HG03139 (cell line): Measurements from ENCODE around the gene LRMDA.

Source experiments
- ATAC-seq: cut with Tn5 transposase; IDR thresholded peaks from one replicate; pipeline ENCODE4 v1.9.1; 2021; ENCODE audit not compliant: unreplicated experiment

LRMDA gene

GRCh38 chr10:75852851-75853484 is 421.5 kb downstream of the LRMDA start:
- ATAC-seq = no peak

- ATAC-seq = no peak
Observed at GRCh38 chr10:75857269-75857846, 425.9 kb downstream of the LRMDA start.

- ATAC-seq = no peak
Observed at GRCh38 chr10:75857896-75858295, 426.5 kb downstream of the LRMDA start.

DNA sequence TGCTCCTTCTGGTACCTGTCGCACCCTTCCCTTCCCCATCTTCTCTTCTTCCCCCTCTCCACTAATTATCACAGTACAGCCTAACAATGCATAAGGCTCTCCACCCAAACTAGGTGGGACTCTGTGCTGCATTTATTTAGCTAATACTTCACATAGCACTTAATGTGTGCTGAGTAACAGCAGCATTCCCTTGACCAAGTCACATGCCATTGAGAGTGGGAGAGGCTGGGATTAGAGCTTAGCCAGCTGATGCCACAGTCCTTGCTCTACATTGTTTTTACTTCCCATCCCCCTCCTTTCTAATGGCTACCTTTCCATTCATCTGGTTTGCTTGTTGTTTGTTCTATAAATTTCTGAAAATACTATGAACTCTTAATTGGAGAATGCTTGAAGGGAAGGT is 426.9 kb downstream of the LRMDA start:
- ATAC-seq = no peak

DNA sequence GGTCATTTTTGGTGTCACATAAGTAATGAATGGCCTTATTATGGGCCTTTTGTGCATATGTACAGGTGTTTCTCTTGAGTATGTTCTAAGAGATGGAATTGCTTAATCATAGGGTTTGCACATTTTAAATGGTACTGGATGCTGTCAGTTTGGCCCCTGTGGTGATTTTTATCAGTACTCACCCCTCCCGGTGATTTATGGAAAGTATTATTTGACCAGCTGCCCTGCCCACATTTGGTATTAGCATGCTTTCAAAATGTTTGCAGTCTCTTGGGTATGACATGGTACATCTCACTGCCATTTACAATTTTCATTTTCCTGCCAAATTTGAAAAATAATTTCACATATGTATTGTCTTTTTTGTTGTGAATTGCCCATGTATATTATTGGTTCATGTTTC is 427.7 kb downstream of the LRMDA start:
- no peak for ATAC-seq

DNA sequence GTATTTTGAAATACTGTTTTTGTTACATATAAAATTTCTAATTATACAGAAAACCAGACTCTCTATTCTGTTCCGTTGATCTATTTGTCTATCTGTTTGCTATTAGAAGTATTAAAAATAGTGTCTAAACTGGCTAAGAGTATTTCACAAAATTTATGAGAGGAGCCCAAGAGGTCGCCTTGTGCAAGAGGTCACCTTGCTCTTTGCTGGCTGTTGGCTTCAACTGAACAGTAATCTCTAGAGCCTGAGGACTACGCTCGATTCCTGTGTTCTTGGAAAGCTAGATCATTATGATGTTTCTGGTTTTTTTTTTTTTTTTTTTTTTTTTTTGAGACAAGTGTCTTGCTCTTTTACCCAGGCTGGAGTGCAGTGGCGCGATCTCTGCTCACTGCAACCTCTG is 428.6 kb downstream of the LRMDA start:
- no peak for ATAC-seq

DNA sequence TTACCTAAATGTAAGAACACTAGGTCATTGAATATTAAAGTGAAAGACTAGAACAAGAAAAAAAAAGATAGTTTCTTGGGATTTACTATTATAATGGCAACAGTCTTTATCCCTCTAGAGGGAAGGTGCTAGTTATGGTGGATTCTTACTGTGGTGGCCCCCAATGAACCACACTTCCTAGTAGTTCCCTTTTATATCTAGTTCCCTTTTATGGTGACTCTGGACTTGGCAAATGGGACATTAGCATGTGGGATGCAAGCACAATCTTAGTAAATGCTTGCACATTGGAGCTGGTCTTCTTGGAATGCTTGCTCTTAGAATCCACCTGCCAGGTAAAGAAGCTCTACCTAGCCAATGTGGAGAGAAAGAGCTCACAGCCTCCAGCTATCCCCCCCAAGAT is 430.2 kb downstream of the LRMDA start:
- no peak for ATAC-seq

- no peak for ATAC-seq
Observed at GRCh38 chr10:75862935-75863334, 431.5 kb downstream of the LRMDA start.

- ATAC-seq = no peak
Observed at GRCh38 chr10:75864717-75865116, 433.3 kb downstream of the LRMDA start.

DNA sequence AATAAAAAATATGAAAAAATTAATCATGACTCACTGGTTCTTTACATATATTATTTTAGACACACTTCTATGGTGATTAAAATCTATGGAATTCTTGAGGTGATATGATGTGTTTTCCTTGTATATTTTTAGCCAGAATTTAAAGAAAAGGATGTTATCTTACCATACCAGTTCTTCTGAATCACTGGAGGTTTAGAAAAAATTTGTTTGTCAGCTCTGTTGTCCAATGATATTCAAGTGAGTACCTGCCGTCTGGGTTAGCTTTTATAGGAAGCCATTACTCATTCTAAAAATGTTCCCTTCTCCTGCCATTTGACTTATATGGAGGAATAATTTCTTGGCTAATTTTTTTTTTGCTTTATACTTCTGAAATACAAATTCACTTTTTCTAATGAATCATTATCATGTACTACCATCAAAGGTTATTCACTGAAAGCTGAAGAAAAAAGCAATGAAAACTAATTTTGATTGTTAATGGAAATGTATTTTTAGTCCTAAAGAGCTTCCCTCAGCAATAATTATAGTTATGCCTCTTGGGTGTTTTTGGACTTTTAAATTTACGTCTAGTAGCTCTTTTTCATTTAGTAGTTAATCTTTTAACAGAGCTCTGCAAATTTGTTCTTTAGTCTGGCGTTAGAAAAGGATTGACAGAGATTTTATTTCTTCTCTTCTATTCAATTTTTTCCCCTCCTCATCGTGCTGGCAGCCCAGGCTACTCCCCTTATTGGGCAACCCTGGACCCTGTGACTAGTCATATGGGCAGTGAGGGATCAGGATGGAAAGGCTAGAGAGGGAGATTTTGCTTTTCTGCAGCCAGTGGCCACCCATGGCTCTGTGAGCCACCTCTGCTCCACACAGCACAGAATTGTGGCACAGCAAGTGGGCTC is 434.2 kb downstream of the LRMDA start:
- no peak for ATAC-seq

GRCh38 chr10:75866300-75866625 is 434.8 kb downstream of the LRMDA start:
- no peak for ATAC-seq

GRCh38 chr10:75866731-75867130 is 435.3 kb downstream of the LRMDA start:
- ATAC-seq = no peak

GRCh38 chr10:75868574-75868973 is 437.1 kb downstream of the LRMDA start:
- no peak for ATAC-seq

- ATAC-seq = no peak
Observed at GRCh38 chr10:75870039-75870645, 438.7 kb downstream of the LRMDA start.

DNA sequence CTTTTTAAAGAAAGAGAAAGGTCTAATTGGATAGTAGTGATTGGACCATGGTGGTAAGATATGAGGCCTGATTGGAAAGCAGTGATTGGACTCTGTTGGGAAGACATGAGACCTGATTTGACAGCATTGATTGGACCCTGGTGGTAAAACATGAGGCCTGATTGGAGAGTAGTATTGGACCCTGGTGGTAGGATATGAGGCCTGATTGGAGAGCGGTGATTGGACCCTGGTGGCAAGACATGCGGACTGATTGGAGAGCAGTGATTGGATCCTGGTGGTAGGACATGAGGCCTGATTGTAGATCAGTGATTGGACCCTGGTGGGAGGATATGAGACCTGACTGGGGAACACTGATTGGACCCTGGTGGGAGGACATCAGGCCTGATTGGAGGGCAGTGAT is 444.3 kb downstream of the LRMDA start:
- no peak for ATAC-seq

GRCh38 chr10:75876710-75877109 is 445.3 kb downstream of the LRMDA start:
- no peak for ATAC-seq

DNA sequence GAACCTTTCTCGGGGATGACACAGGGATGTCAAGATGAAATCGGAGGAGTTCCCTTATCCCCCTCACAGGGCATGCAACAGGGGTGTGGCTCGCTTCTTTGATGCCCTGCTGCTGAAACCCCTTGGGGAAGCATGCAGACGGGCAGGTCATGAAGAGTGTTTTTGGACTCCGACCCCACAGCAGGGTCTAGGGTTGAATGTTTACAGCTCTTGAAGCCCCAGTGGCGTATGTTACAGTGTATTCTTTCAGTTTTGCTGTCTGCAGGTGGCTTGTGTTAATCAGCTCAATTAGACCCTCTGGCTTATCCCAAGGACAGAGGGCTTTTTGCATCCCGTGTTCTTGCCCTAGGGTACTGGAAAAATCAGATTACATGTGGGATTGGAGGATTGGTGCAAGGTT is 446.5 kb downstream of the LRMDA start:
- ATAC-seq = no peak

GRCh38 chr10:75878586-75878985 is 447.2 kb downstream of the LRMDA start:
- no peak for ATAC-seq

DNA sequence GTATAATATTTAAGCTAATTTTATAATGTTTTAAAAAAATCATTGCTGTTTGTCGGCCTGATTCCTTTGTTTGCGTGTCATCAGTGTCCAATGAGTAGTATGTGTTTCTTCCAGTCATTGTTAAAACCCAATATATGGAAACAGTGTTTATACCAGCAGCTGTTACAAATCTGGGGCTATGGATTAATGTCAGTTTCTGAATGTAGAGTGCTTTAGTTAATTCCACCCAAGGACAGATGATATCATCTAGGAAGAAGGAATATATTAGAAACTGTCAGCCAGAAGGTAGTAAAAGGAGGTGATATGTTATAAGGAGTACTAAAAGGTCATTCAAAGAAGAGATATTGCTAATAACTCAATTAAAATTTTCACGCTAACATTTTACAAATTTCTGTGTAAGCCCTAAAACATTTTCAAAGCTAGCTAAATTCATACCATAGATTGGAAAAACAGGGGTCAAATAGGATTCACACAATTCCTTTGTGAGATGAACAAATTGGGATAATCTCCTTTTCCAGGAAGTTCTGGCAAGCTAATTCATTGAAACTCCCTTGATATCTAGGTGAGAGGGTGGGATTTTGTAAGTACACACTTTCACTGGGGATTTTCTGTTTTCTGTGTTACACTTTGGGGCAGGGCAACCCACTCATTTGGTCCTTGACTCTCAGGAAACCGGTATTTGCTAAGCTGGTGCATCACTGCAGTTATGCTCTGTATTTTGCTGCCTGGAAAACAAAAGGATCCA is 448.8 kb downstream of the LRMDA start:
- no peak for ATAC-seq

- no peak for ATAC-seq
Observed at GRCh38 chr10:75883081-75884072, 452.0 kb downstream of the LRMDA start.
